Glutamatergic neuron (in vitro differentiated cells): ENCODE results near the gene CLCNKA. TPM values are rescaled to one million over a fixed set of nuclear protein-coding genes. Genes with fewer than 3 reads are reported as not detected.

Source experiments
- DNase-seq: peaks from one replicate; pipeline ENCODE4 v3.0.0; 2022
- H3K27ac Mint-ChIP-seq: one replicate; pipeline ENCODE4 v1.8.0; 2020; ENCODE audit warnings: mild to moderate bottlenecking, mixed read lengths, inconsistent platforms; ENCODE audit not compliant: unreplicated experiment
- H3K27me3 Mint-ChIP-seq: one replicate; pipeline ENCODE4 v1.8.0; 2020; ENCODE audit warnings: mild to moderate bottlenecking, moderate library complexity, mixed read lengths, inconsistent platforms; ENCODE audit not compliant: unreplicated experiment
- H3K36me3 Mint-ChIP-seq: one replicate; pipeline ENCODE4 v1.8.0; 2020; ENCODE audit warnings: mild to moderate bottlenecking, mixed read lengths, inconsistent platforms; ENCODE audit not compliant: unreplicated experiment
- H3K4me1 Mint-ChIP-seq: one replicate; pipeline ENCODE4 v1.8.0; 2020; ENCODE audit warnings: mild to moderate bottlenecking, low read depth, mixed read lengths, inconsistent platforms; ENCODE audit not compliant: unreplicated experiment
- H3K4me3 Mint-ChIP-seq: one replicate; pipeline ENCODE4 v1.8.0; 2020; ENCODE audit warnings: mild to moderate bottlenecking, mixed read lengths, inconsistent platforms; ENCODE audit not compliant: unreplicated experiment
- H3K9me3 Mint-ChIP-seq: one replicate; pipeline ENCODE4 v1.8.0; 2020; ENCODE audit warnings: mild to moderate bottlenecking, moderate library complexity, mixed read lengths, inconsistent platforms; ENCODE audit not compliant: unreplicated experiment
- CTCF ChIP-seq: fragments of 200-600 bp; sonication (generic); IDR thresholded peaks from one replicate; pipeline ENCODE4 v1.5.0; 2021; ENCODE audit not compliant: partially characterized antibody, unreplicated experiment
- total RNA-seq: library from RNA; stranded (reverse); fragmentation: NEBNext Ultra II Directional; extraction: Animal tissue kit (Norgen Biotek cat#: 25700); gene quantifications from one replicate; pipeline ENCODE4 v1.2.1, GENCODE V29; 2021; ENCODE audit not compliant: unreplicated experiment

CLCNKA gene
- total RNA-seq, 1 donor from 2014 or later = 0.34 TPM

- no peak overlapping the region for H3K4me3 Mint-ChIP-seq
- TF ChIP-seq CTCF = no peak
- peaks cover 8% of the 10 kb centered on the region for H3K4me1 Mint-ChIP-seq
- no peaks in the 10 kb centered on the region for H3K36me3 Mint-ChIP-seq
- H3K27ac Mint-ChIP-seq = no peak overlapping the region
- peaks cover 8% of the 10 kb centered on the region for H3K27me3 Mint-ChIP-seq
- no peak for DNase-seq
- H3K9me3 Mint-ChIP-seq = peaks cover 6% of the 10 kb centered on the region
These were observed 22.1 kb downstream of the CLCNKA start for GRCh38 chr1:16043950-16044349.

GRCh38 chr1:16046842-16047241, 25.0 kb downstream of the CLCNKA start:
- Mint-ChIP-seq H3K4me1 (no peaks in the 10 kb centered on the region), H3K9me3 (peaks cover 5% of the 10 kb centered on the region), H3K27me3 (peaks cover 7% of the 10 kb centered on the region), H3K4me3 (no peak overlapping the region), H3K36me3 (no peaks in the 10 kb centered on the region), H3K27ac (no peak overlapping the region)
- DNase-seq = no peak
- no peak for TF ChIP-seq CTCF

GRCh38 chr1:16047791-16048475, 26.1 kb downstream of the CLCNKA start:
- no peak for TF ChIP-seq CTCF
- Mint-ChIP-seq H3K36me3 (no peaks in the 10 kb centered on the region), H3K27me3 (peaks cover 3% of the 10 kb centered on the region), H3K9me3 (peaks cover 5% of the 10 kb centered on the region), H3K27ac (no peak overlapping the region), H3K4me1 (no peaks in the 10 kb centered on the region), H3K4me3 (no peak overlapping the region)
- no peak for DNase-seq

- no peak for TF ChIP-seq CTCF
- Mint-ChIP-seq H3K36me3 (no peaks in the 10 kb centered on the region), H3K27me3 (peaks cover 3% of the 10 kb centered on the region), H3K9me3 (peaks cover 5% of the 10 kb centered on the region), H3K27ac (no peak overlapping the region), H3K4me3 (peak overlapping the region; percentile 38), H3K4me1 (no peaks in the 10 kb centered on the region)
- peak; percentile 79 for DNase-seq
These were observed 26.8 kb downstream of the CLCNKA start for GRCh38 chr1:16048573-16049189.

GRCh38 chr1:16050328-16050727, 28.5 kb downstream of the CLCNKA start:
- Mint-ChIP-seq H3K4me3 (no peak overlapping the region), H3K27me3 (peaks cover 6% of the 10 kb centered on the region), H3K9me3 (peaks cover 7% of the 10 kb centered on the region), H3K36me3 (no peaks in the 10 kb centered on the region), H3K27ac (no peak overlapping the region), H3K4me1 (no peaks in the 10 kb centered on the region)
- TF ChIP-seq CTCF = no peak
- DNase-seq = no peak
